HG02798 (cell line): Measurements from ENCODE around the gene KAZN.

Source experiments
- ATAC-seq: cut with Tn5 transposase; IDR thresholded peaks from one replicate; pipeline ENCODE4 v1.9.1; 2021; ENCODE audit warnings: mild to moderate bottlenecking; ENCODE audit not compliant: unreplicated experiment, poor library complexity

KAZN gene

DNA sequence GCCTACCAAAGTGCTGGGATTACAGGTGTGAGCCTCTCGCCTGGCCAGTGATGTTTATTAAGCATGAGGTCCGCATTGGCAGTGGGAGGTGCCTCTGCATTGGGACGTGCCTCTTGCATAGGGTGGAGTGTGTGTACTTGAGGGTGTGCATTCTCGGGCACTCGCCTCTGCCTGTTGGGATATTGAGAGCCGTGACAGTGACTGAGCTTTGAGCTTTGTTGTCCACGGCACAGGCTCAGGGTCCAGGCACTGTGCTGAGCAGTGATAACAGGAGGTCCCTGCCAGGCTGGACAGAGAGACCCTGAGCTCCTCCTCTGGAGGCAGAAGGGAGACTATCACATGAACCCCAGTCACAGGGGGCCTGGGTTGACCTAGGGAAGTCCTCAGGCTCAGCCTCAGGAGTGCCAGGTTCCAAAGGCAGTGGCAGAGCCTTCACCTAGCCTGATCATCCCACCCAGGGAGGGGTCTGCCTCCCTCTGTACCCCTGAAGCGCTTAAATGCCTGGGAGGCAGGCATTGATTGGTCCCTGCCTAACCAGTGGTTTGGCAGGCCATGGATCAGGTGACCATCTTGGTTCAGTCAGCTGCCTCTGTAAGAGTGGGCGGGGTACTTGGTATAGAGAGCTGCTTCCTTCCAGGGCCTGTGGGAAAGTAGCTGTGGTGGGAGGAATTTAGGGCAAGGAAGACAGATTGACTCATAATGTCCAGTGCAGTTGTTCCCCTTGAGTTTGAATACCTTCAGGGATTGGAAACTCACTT is 341.2 kb downstream of the KAZN start:
- no peak for ATAC-seq

DNA sequence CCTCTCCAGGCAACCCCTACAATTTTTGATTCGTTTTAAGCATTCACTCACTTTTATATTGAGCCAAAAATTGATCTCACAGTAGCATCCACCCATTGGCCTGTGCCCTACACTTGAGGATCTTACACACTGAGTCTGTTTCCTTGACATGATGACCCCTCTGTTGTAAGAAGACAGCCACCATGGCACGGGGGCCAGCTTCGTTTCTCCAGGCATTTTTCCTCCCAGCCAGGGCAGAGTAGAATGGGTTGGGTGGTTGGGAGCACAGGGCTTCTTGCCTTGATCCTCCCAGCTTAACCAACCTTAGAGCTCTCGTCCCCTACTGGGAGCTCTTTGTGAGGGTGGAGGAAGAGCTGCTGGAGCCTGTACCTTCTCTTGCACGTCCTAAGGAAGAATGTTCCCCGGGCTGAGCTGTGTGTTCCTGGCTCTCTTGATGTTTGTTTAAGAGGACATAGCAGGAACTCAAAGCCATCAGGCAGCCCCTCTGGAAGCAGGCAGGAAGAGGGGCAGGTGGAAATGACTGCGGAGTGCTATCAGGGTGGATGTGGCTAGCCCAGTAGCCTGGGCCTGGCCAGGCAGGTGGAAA is 341.9 kb downstream of the KAZN start:
- ATAC-seq: no peak

DNA sequence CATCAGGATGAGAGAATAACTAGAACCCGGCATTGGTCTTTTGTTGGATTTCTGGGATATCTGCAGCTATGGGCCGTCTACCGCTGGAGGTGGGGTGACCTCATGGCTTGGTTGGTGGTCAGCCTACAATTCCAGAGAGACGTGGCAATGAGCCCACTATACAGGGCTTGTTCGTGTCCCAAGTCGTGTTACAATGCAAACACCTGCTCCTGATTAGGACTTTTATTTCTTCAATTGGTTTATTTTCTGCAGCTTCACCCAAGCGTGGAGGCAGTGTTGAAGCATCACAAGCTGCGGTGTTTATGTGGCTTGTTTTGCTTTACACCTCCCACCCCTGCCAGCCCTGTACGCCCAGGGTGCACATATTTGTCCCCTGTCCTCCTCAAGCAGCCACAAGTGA is 343.4 kb downstream of the KAZN start:
- ATAC-seq: no peak

DNA sequence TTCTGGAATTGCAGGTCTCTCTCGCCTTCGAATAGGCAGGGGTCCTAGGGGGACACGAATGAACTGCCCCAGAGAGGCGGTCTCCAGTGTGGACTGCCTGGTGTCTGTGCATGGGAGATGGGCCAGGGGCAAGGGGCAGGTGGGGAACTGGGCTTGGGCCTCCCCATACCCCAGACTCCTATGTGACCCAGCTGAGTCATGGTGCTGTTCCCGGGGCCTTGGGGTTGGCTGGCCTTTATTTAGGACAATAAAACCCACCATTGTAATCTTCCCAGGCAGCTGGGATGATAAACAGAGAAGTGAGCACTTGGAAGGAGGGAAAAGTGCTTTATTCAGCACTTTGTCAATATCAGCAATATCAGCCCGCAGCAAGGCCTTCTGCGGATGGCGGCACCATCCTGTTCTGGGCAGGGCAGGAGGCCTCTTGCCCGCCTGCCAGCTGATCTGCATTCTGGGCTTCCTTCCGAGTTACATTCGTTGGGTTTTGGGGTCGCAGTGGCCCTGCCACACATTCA is 346.0 kb downstream of the KAZN start:
- no peak for ATAC-seq

DNA sequence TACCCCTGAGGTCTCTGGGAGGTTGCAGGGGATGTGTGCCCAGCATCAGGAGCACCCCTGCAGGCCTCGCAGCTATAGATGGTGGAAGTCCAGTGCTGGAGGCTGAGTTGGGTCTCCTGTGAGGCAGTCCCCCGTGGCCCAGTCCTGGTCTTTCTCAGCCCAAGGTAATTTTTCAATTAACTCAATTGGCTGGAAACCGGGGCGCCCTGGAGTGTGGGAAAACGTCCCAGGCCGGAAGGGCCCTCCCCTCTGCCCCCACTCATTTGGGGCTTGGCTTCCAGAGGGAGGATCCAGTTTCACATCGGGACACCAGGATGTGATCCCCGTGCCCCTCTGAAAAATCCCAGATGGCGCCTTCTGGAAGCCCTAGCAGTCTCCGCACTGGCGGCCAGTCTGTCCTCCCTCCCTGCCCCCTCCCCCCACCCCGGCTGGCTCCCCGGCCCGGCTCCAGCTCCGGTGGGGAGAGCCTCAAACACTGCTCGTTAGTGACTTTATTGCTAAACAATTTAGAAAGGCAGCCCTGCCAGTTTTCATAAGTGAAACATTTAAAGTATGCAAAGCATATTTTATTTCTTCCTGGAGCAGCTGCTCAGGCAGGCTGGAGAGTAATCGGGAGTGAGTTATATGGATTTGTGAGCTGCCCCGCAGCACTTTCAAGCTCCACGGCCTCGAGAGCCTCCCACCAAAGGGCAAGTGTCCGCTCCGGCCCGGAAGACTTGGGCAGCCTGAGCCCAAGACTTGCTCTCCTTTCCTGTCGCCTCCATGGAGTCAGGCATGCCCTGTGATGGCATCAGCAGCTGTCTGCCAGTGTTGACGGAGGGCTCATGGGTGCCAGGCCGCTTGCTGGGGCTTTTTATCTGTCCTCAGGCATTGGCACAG is 346.9 kb downstream of the KAZN start:
- ATAC-seq: no peak

DNA sequence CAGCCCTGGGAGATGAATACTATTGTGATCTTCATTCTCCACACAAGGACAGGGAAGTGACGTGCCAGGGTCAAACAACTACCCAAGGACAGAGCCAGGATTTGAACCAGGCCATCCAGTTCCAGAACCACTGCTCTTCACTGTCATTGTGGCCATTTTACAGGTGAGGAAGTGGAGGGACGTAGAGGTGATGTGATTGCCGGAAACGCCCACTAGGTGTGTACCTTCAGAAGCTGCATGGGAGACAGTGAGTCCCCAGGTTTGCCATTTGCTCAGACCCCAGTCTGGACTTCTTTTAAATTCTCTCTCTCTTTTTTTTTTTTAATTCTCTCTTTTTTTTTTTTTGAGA is 347.5 kb downstream of the KAZN start:
- ATAC-seq: no peak

DNA sequence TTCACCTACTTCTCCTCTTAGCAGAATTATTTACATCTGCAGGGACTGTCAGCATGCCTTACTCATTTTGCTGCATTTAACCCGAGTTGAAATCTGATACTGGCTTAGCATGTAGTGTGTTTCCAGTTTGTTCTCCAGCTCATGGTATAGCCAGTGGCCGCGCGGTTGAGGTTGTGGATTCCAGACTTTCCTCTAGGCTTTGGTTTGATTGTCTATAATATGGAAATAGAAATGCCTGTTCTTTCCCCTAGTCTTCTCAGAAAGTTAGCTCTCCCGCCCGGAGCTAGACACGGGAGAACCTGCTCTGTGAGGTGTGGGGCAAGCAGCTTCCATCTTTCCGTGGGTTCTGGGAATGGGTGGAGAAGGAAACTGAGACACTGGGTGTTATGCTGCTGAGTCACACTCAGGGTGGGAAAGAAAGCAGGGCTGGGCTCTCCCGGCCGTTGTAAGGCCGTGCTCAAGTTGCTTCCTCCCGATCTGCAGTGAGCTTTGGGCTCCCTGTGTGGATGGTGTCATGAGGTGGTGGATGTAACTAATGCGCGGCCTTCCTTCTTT is 348.3 kb downstream of the KAZN start:
- no peak for ATAC-seq

DNA sequence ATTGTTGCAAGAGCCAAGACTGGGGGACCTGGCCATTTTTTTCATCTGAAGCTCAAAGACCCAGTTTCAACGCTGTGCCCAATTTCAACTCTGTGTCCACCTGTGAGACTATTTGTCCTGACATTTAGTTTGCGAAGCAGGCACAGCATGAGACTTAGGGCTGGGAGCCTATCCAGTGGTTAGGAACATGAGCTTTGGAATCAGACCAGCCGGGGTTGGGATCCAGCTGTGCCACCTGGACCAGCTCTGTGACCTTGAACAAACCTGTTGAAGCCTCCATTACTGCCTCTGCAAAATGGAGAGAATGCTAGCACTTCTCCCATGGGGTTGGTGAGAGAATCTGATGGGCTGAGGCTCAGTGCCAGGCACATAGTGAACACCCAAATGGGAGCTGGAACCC is 348.9 kb downstream of the KAZN start:
- no peak for ATAC-seq

DNA sequence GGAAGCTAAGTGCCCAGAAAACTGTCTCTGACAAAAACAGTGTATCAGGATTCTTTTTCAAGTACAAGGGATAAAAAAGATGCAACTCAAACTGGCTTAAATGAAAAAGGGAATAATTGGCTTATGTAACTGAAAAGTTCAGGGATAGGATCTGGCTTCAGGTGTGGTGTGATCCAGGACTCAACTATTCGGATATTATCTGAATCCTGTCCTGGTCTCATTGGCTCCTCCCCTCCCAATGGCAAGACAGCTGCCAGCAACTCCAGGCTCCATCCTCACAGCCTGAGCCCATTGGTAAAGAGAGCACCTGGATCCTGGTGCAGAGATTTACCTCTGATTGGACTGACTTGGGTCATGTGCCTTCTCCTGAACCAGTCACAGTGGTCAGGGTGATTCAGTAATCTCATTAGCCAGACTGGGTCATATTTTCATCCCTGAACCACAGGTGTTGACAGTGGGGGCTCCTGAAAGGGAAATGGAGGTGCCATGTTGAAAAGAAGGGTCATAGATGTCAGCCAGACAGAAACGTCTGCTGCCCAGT is 349.7 kb downstream of the KAZN start:
- ATAC-seq: no peak

DNA sequence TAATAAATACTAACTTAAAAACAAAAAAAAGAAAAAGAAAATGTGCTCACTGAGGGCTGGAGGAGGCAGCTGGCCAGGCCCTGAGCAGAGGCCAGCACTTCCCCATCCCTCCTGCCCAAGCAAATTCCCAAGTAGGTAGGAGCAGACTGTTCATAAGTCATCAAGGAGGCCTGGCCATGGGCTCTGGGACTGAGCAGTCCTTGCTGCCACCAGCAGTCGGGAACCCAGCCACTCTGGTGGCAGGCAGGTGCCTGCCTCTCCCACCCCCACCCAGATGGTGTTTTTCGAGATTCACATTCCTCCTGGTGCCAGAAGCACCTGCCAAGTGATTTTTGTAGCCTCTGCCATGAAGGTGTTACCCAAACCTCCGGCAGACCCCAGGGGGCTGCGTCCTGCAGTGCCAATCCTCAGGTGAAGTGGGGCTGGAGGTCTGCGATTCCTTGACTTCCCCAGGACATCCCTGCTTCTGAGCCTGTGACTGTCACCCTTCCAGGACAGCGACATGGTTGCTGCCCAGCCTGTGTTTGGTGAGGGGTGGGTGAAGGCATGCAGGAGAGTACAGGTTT is 350.9 kb downstream of the KAZN start:
- ATAC-seq: no peak

DNA sequence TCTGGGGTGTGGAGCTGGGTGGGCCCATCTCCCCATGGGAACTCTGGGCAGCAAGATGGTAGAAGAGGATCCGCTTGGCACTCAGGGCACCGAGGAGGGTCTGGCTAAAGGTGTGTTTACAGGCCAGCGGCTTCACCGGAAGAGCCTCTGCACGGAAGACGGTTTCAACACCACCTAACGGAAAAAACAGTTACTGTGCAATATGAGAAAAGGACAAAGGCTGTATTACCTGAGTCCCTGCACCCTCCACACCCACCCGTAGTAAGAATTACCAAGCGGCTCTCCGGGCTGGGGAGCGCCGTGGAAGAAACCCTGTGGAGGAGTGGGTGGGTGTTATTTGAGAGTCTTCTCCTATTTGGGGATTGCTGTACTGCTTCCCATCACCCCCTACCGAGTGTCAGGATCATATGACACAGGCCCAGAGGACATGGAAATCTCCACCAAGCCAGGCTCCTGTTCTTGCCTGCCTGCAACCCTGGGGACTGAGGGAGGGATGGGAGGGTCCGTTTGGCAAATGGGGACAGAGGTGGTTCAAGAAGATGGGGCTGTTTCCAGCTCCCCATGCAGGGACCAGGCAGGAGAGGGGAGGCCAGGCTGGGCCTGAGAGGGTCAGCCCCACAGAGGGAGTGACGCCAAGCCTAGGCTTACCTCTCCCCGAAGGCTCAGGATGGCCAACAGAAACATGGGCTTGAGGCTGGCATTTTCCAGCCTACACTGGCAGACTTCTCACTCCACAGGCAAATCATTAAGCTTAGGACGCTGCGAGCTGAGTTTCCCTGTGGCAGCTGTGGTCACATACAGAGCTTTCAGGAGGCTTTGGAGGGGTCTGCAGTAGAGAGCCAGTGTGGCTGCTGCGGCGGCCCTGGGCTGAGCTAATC is 351.6 kb downstream of the KAZN start:
- no peak for ATAC-seq

DNA sequence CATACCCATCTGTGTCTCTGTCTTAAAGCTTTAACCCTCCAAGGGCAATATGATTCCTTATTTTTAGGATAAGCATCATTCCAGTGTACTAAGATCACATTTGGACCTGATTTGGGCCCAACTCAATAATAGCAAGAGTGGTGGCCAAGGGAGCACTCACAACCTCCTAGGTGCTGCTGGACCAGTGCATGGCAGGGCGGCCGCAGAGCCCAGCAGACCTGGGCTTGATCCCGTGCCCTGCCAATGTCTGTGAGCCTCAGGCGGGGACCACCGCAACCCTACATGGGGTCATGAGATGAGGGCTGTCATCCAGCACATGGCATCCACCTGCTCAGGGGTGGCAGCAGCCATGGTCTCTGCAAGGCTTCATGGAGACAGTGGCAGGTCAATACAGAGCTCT is 353.3 kb downstream of the KAZN start:
- ATAC-seq: no peak

DNA sequence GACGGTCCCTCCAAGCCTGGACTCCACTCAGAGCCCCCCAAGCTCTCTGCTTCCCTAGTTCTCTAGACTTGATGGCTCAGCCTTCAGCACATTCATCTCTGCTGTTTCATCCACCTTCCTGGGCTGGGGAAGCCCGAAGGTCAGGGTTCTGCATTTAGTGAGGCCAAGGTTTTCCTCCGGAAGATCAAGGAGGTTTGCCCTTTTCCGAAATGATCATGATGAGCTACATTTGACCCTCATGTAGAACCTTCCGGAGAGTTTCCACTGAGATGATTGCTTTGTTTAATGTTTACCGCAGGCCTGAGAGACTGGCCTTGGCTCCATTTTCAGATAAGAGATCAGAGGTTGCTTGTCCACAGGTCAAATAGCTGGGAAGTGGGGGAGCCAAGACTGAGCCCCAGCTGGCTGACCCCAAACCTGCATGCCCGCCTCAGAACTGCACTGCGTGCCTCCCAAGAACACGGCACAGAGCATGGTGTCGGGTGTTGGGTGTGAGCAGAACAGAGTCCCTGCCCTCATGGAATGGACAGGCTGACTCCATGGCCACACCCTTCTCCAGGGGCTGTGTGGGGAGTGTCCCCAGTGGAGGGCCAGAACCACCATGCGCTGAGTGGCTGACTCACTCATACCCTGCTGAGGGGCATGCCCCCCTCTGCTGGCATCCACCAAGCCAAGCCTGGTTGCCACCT is 354.3 kb downstream of the KAZN start:
- no peak for ATAC-seq

DNA sequence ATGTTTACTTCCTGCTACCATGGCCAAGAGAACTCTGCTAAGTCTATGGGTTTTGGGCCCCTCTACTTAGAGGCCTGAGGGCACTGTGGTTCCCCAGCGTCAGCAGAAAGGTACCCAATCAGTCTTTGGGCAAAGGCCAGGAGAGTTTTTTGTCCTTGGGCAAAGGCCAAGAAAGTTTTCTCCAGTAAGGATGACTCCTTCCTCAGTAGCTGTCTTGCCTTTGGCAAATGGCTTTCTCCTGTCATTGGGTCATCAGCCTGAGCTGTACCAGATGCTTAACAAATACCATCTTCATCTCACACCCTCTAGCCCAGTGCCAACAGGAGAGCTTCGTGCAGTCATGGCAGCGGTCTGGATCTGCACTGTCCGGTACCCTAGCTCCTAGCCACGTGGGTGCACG is 355.7 kb downstream of the KAZN start:
- ATAC-seq: no peak

DNA sequence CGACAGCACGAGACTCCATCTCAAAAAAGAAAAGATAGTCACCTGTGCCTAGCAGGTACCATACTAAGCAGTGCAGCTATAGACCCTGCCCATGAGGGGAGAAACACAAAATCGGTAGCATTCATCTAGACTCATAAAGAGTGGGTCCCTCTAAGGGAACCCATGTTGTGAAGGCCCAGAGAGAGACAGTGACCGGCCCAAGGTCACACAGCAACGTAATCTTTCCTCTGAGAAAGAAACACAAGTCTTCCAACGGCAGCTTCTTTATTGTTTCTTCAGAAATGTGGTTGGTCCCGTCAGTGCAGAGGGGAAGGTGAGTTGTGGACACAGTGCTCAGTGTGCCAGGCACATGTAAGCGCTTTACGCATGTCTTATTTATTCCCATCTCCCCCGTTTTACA is 356.4 kb downstream of the KAZN start:
- no peak for ATAC-seq

DNA sequence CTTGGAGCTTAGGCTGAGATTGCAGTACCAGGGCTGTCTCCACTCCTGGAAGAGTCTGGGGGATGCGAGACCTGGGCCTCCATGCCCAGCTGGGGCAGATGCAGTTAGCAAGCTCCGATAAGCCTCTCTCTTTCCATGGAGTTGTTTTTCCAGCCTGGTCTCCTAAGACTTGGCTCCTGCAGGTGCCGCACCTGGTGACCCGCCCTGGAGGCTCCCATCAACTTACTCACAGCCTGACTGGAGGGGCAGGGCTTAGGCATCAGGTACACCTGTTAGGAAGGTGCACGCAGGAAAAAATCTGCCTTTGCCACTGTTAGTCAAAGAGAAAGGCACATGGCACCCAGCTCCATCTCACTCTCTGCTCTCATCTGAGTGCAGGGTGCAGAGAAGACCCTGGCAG is 356.9 kb downstream of the KAZN start:
- no peak for ATAC-seq

DNA sequence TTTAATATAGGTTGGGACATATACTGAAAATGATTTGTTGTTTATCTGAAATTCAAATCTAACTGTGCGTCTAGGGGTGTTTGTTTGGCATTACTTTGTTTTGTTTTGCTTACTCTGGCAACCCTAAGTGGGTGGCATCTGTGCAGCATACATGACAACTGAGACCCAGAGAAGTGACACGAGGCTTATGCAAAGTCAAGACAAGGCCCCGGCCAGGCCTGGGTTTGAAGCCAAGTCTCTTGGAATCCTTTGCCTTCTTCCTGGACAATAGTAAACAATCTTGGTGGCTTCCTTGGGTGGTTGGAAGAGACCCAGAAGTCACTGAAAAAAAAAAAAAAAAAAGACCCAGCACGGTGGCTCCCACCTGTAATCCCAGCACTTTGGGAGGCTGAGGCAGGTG is 357.5 kb downstream of the KAZN start:
- no peak for ATAC-seq

DNA sequence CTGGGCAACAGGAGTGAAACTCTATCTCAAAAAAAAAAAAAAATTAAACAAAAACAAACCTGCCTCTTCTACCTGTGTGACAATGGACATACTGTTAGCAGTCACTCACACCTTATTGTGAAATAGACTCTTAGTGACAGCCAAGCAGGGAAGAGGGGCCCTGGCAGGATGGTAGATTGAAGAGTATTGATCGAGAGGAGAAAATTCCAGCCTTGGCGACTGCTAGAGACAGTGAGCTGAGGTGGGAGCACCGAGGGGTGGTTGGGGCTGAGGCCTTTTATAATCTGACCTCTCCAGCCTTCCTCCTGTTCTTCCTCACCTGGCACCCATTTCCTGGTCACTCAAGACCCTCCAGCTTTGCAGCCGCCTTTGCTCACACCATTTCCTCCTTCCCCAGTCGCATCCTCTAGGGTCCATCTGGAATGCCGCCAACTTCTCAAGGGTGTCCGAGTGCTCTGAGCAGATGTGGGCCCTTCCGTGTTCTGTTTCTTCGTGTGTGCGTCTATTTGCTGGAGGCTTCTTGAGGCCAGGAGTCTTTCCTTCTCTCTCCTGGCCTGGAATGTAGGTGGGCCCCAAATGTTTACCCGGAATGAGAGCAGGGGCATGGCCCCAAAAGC is 358.2 kb downstream of the KAZN start:
- ATAC-seq: no peak
